ENCODE measurements around the gene NCK2.
"Not testable (repeated sequence)": the region's sequence is repeated elsewhere in the genome, so short reads cannot be mapped to it uniquely, and the experiment has no call there.

NCK2 gene

DNA sequence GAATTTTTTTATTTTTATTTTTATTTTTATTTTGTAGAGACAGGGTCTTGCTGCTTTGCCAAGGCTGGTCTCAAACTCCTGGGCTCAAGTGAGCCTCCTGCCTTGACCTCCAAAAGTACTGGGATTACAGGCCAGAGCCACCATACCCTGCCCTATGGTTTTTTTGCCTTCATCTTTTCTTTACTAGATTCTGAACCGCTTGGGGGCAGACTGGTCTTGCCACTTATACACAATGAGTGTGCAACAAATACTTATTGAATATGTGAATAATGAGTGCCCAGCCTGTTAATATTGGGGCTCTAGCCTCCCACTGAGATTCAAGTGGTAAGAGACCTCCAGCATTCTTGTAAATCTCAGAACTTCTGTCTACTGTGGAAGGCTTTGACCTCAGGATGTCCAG, 3.9 kb downstream of the NCK2 start:
- no peak overlapping the region for H3K9ac ChIP-seq (ENCODE audit: low read length)
- H3K27me3 ChIP-seq (ENCODE audit: control insufficient read depth in 1 of 2, insufficient read depth in 2 of 2, low read length in 2 of 2): no peaks in the 10 kb centered on the region
- H3K27ac ChIP-seq (ENCODE audit: low read depth, low read length): no peak overlapping the region
- peaks cover 37% of the 10 kb centered on the region for H3K4me1 ChIP-seq (ENCODE audit: insufficient read depth, low read length)
- H3K36me3 ChIP-seq (ENCODE audit: insufficient read depth, low read length): no peaks in the 10 kb centered on the region
- no peaks in the 10 kb centered on the region for H3K9me3 ChIP-seq (ENCODE audit: low read length)
- no peak overlapping the region for H3K4me3 ChIP-seq (ENCODE audit: low read depth in 1 of 2, low read length in 2 of 2)

DNA sequence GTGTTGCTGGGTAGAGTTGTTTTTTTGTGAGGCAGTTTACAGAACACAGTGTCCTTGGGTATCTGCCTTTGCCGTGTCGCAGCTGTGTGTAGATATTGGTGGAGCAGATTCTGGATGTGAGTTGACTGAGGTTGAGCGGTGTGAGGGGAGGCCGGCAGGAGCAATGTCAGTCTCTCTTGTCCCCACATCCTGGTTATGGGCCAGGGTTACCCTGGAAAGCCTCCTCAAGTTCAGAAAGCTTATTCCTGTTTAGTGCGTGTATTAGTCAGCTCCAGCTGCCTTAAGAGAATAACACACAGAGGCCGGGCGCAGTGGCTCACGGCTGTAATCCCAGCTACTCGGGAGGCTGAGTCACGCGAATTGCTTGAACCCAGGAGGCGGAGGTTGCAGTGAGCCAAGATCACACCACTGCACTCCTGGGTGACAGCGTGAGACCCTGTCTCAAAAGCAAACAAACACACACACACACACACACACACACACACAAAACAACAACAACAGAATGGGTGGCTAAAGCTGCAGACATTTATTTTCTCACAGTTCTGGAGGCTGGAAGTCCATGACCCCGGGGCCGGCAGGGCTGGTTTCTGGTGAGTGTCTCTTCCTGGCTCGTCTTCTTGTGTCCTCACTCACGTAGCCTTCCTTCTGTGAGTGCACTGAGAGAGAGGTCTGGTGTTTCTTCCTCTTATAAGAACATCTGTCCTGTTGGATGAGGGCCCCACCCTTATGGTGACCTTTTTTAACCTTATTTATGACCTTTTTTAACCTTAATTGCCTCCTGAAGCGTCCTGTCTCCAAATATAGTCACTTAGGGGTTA, 5.1 kb downstream of the NCK2 start:
- Histone ChIP-seq H3K9ac (ENCODE audit: low read length) (no peak overlapping the region), H3K36me3 (ENCODE audit: insufficient read depth, low read length) (no peaks in the 10 kb centered on the region), H3K27me3 (ENCODE audit: control insufficient read depth in 1 of 2, insufficient read depth in 2 of 2, low read length in 2 of 2) (no peaks in the 10 kb centered on the region), H3K4me1 (ENCODE audit: insufficient read depth, low read length) (peaks cover 38% of the 10 kb centered on the region), H3K4me3 (ENCODE audit: low read depth in 1 of 2, low read length in 2 of 2) (no peak overlapping the region), H3K27ac (ENCODE audit: low read depth, low read length) (no peak overlapping the region), H3K9me3 (ENCODE audit: low read length) (no peaks in the 10 kb centered on the region)

DNA sequence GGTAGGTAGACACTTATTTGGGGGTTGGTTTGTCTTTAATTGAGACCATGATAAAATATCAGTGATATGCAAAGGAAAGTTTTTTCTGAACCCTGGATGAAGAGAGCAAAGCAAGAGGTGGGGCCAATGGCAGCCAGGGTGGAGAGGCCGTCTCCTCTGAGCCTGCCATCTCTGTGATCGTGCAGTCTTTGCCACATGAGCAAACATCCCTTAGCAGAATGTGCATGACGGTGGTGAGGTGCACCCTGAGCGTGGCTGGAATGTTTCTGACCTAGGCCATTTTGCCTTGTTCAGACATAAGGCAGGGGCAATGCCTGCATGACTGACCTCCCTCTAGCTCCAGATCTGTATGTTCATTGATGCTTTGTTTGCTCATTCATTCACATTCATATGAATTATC, 6.0 kb downstream of the NCK2 start:
- no peaks in the 10 kb centered on the region for H3K9me3 ChIP-seq (ENCODE audit: low read length)
- no peaks in the 10 kb centered on the region for H3K27me3 ChIP-seq (ENCODE audit: control insufficient read depth in 1 of 2, insufficient read depth in 2 of 2, low read length in 2 of 2)
- no peaks in the 10 kb centered on the region for H3K36me3 ChIP-seq (ENCODE audit: insufficient read depth, low read length)
- H3K4me3 ChIP-seq (ENCODE audit: low read depth in 1 of 2, low read length in 2 of 2): no peak overlapping the region
- no peak overlapping the region for H3K9ac ChIP-seq (ENCODE audit: low read length)
- H3K4me1 ChIP-seq (ENCODE audit: insufficient read depth, low read length): peaks cover 47% of the 10 kb centered on the region
- H3K27ac ChIP-seq (ENCODE audit: low read depth, low read length): no peak overlapping the region

DNA sequence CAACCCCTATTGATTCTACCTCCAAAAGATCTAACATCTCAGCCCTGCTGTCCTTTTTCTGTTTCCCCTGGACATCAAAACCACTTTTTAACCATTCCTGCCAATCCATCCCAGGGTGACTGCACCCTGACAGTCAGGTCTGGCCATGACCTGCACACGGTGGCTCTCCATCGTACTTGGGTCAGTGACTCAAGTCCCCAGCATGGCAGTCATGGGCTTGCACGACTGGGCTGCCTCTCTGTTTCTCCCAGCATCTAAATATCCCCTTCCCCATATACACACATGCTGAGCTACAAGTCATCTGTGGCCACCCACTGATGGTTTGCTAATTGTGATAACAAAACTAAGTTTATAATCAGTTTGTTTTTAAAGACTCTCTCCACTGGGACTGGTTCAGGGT, 6.6 kb downstream of the NCK2 start:
- H3K27me3 ChIP-seq (ENCODE audit: control insufficient read depth in 1 of 2, insufficient read depth in 2 of 2, low read length in 2 of 2): no peaks in the 10 kb centered on the region
- H3K9ac ChIP-seq (ENCODE audit: low read length): no peak overlapping the region
- no peaks in the 10 kb centered on the region for H3K9me3 ChIP-seq (ENCODE audit: low read length)
- no peak overlapping the region for H3K27ac ChIP-seq (ENCODE audit: low read depth, low read length)
- peaks cover 50% of the 10 kb centered on the region for H3K4me1 ChIP-seq (ENCODE audit: insufficient read depth, low read length)
- H3K4me3 ChIP-seq (ENCODE audit: low read depth in 1 of 2, low read length in 2 of 2): no peak overlapping the region
- no peaks in the 10 kb centered on the region for H3K36me3 ChIP-seq (ENCODE audit: insufficient read depth, low read length)

DNA sequence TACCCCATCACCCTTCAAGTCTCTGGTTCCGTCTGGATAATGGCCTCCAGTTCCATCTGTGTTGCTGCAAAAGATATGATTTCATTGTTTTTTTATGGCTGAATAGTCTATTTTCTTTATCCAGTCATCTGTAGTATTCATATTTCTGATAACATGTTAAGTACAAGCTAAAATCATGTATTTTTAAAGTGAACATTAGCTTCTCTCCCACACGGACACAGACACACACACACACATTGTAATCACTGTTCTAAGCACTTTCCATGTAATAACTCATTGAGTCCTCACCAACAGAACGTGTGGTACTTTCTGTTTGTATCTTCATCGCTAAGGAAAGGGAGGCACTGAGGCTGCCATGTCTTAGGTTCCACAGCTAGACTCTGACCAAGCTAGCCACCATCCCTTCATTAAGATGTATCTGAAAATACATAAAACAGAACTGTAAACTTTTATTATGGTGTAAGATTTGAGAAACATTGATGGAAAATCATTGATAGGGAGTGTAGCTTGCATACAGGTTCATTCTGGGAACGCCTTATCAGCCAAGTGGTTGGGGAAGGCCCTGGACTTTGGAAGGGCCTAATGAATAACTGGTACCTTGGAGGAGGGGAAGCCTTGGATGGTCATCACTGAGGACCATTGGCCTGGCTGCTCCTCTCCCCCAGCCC, 8.1 kb downstream of the NCK2 start:
- Histone ChIP-seq H3K27ac (ENCODE audit: low read depth, low read length) (no peak overlapping the region), H3K4me1 (ENCODE audit: insufficient read depth, low read length) (peaks cover 38% of the 10 kb centered on the region), H3K9me3 (ENCODE audit: low read length) (no peaks in the 10 kb centered on the region)

DNA sequence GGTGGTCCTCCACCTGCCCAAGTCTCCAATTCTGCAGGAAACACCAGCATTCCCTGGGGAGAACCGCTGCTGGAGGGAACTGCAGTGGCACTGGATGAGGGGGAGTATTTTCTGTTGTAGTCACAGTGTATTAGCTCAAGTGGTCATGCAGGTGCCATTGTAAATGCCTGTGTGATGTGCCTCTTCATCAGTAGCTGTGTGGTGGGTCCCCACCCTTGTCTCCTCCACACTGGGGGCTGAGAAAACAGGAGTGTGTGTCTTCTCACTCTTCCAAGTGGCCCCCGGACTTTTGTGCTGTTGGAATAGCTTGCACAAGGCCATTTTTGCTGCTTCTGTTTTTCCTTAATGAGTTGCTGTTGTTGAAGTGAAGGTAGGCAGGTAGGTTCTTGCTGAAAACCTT, 8.7 kb downstream of the NCK2 start:
- no peaks in the 10 kb centered on the region for H3K9me3 ChIP-seq (ENCODE audit: low read length)
- no peaks in the 10 kb centered on the region for H3K36me3 ChIP-seq (ENCODE audit: insufficient read depth, low read length)
- no peaks in the 10 kb centered on the region for H3K27me3 ChIP-seq (ENCODE audit: control insufficient read depth in 1 of 2, insufficient read depth in 2 of 2, low read length in 2 of 2)
- H3K4me3 ChIP-seq (ENCODE audit: low read depth in 1 of 2, low read length in 2 of 2): no peak overlapping the region
- no peak overlapping the region for H3K27ac ChIP-seq (ENCODE audit: low read depth, low read length)
- H3K4me1 ChIP-seq (ENCODE audit: insufficient read depth, low read length): peaks cover 34% of the 10 kb centered on the region
- no peak overlapping the region for H3K9ac ChIP-seq (ENCODE audit: low read length)

More for the DNA sequence above, 8.1 kb downstream of the NCK2 start:
- no peak overlapping the region for H3K9ac ChIP-seq (ENCODE audit: low read length)
- no peak overlapping the region for H3K4me3 ChIP-seq (ENCODE audit: low read depth in 1 of 2, low read length in 2 of 2)
- no peaks in the 10 kb centered on the region for H3K27me3 ChIP-seq (ENCODE audit: control insufficient read depth in 1 of 2, insufficient read depth in 2 of 2, low read length in 2 of 2)
- no peaks in the 10 kb centered on the region for H3K36me3 ChIP-seq (ENCODE audit: insufficient read depth, low read length)

DNA sequence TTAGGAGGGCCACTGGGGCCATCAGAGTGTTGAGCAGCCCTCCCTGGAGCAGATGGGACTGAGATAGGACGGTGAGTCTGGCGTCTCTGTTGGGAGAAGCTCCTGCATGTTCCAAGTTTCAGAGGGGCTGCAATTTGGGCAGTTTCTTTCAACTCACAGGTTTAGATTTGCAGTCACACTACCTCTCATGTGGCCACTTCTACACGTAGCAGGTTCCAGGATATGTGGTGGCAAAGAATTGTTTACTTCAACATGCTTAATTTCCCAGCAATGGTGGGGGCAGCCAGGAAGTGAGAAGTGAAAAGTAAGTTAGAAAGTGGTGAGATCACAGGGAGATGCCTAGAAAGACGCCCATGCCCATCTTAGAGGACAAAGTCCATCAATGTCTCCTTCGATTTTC, 9.3 kb downstream of the NCK2 start:
- Histone ChIP-seq H3K9me3 (ENCODE audit: low read length) (no peaks in the 10 kb centered on the region), H3K36me3 (ENCODE audit: insufficient read depth, low read length) (no peaks in the 10 kb centered on the region), H3K27ac (ENCODE audit: low read depth, low read length) (no peak overlapping the region), H3K4me1 (ENCODE audit: insufficient read depth, low read length) (peaks cover 34% of the 10 kb centered on the region), H3K9ac (ENCODE audit: low read length) (no peak overlapping the region), H3K4me3 (ENCODE audit: low read depth in 1 of 2, low read length in 2 of 2) (no peak overlapping the region), H3K27me3 (ENCODE audit: control insufficient read depth in 1 of 2, insufficient read depth in 2 of 2, low read length in 2 of 2) (no peaks in the 10 kb centered on the region)

DNA sequence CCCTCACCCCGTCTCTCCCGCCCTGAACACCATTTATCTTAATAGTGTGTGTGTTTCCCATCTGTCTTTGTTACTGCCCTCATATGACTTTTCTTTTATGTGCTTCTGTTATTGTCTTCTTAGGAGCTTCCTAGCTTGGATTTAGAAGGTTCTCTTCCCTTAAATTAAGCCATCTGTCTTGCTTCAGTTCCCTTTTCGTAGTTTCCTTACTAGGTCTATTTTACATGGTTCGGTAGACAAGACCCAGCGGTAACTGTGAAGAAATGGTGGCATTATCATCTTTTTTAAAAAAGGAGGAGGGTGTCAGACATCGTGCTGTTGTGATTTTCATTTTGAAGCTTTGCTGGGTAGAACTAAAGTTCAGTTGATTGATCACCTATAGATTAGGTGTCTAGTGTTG, 10.3 kb downstream of the NCK2 start:
- Histone ChIP-seq H3K27ac (ENCODE audit: low read depth, low read length) (no peak overlapping the region), H3K4me1 (ENCODE audit: insufficient read depth, low read length) (peaks cover 32% of the 10 kb centered on the region), H3K9ac (ENCODE audit: low read length) (no peak overlapping the region), H3K27me3 (ENCODE audit: control insufficient read depth in 1 of 2, insufficient read depth in 2 of 2, low read length in 2 of 2) (no peaks in the 10 kb centered on the region), H3K4me3 (ENCODE audit: low read depth in 1 of 2, low read length in 2 of 2) (no peak overlapping the region), H3K9me3 (ENCODE audit: low read length) (no peaks in the 10 kb centered on the region), H3K36me3 (ENCODE audit: insufficient read depth, low read length) (no peaks in the 10 kb centered on the region)

DNA sequence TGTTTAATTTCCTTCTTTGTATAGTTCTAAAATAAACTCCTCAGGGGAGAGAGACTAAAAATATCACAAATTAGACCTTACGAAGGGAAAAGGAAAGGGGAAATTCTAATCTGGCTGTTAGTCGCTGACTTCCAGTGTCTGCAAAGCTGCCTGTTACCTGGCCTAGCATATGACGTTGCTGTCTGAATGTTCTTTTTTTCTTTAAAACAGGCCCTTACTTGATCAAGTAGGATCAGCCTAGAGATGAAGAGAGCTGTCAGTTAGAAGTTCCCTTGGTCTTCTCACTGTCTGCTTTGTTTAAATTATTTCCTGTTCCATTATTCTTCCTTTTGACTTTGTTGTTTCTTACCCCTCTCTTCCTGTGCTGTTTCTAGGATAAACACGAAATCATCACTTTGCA, 11.2 kb downstream of the NCK2 start:
- Histone ChIP-seq H3K4me1 (ENCODE audit: insufficient read depth, low read length) (peaks cover 25% of the 10 kb centered on the region), H3K9me3 (ENCODE audit: low read length) (no peaks in the 10 kb centered on the region), H3K36me3 (ENCODE audit: insufficient read depth, low read length) (no peaks in the 10 kb centered on the region), H3K9ac (ENCODE audit: low read length) (no peak overlapping the region), H3K27ac (ENCODE audit: low read depth, low read length) (no peak overlapping the region), H3K27me3 (ENCODE audit: control insufficient read depth in 1 of 2, insufficient read depth in 2 of 2, low read length in 2 of 2) (no peaks in the 10 kb centered on the region), H3K4me3 (ENCODE audit: low read depth in 1 of 2, low read length in 2 of 2) (no peak overlapping the region)

DNA sequence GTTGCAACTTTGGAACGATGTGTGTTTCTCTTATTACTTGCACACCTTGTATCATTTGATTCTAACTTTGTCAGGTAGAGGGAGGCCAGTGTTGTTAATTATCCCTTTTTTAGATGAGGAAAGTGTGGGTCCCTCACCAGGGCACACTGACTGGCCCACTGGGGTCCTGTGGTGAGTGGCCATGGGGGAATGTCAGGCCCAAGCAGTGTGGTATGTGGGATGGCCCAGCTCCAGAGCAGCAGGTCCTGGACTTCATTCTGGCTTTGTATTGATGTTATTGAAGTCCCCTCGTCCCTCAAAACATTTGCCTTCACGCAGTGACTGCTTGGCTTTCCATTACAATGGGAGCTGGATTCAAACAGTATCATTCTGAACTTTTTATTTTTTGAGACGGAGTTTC, 11.7 kb downstream of the NCK2 start:
- no peaks in the 10 kb centered on the region for H3K36me3 ChIP-seq (ENCODE audit: insufficient read depth, low read length)
- H3K9me3 ChIP-seq (ENCODE audit: low read length): no peaks in the 10 kb centered on the region
- H3K27ac ChIP-seq (ENCODE audit: low read depth, low read length): no peak overlapping the region
- H3K9ac ChIP-seq (ENCODE audit: low read length): no peak overlapping the region
- H3K4me1 ChIP-seq (ENCODE audit: insufficient read depth, low read length): peaks cover 25% of the 10 kb centered on the region
- no peaks in the 10 kb centered on the region for H3K27me3 ChIP-seq (ENCODE audit: control insufficient read depth in 1 of 2, insufficient read depth in 2 of 2, low read length in 2 of 2)
- no peak overlapping the region for H3K4me3 ChIP-seq (ENCODE audit: low read depth in 1 of 2, low read length in 2 of 2)

DNA sequence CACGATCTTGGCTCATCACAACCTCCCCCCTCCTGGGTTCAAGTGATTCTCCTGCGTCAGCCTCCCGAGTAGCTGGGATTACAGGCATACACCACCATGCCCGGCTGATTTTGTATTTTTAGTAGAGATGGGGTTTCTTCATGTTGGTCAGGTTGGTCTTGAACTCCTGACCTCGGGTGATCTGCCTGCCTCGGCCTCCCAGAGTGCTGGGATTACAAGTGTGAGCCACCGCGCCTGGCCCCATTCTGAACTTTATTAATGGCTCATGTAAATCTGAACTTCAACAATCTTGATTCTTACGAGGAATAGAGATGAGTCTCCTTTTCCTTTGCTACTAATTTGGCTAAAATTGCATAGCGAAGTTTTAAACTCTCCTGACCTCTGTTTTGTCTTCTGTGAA, 12.2 kb downstream of the NCK2 start:
- H3K27me3 ChIP-seq (ENCODE audit: control insufficient read depth in 1 of 2, insufficient read depth in 2 of 2, low read length in 2 of 2); H3K9me3 ChIP-seq (ENCODE audit: low read length); H3K36me3 ChIP-seq (ENCODE audit: insufficient read depth, low read length); H3K9ac ChIP-seq (ENCODE audit: low read length); H3K4me3 ChIP-seq (ENCODE audit: low read depth in 1 of 2, low read length in 2 of 2); H3K27ac ChIP-seq (ENCODE audit: low read depth, low read length): not testable (repeated sequence)
- H3K4me1 ChIP-seq (ENCODE audit: insufficient read depth, low read length): peaks cover 26% of the 10 kb centered on the region

DNA sequence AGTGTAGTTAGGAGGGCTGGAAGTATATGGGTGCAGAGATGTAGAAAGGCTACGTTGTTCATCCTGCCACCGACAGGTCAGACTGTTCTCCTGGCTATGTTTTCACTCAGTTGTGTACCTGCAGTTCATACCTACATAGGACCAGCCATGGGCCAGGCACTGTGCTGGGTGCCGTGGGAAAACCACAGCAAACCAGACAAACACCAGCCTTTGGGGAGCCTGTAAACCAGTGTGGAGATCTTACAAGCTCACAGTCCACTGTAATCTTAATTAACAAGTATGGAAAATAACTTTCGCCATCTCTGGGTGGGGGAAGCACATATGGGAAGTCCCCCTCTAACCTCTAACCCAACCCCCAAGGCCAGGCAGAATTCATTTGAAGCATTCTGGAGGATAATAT, 12.7 kb downstream of the NCK2 start:
- H3K9ac ChIP-seq (ENCODE audit: low read length): no peak overlapping the region
- no peak overlapping the region for H3K27ac ChIP-seq (ENCODE audit: low read depth, low read length)
- no peaks in the 10 kb centered on the region for H3K27me3 ChIP-seq (ENCODE audit: control insufficient read depth in 1 of 2, insufficient read depth in 2 of 2, low read length in 2 of 2)
- no peaks in the 10 kb centered on the region for H3K9me3 ChIP-seq (ENCODE audit: low read length)
- H3K4me3 ChIP-seq (ENCODE audit: low read depth in 1 of 2, low read length in 2 of 2): no peak overlapping the region
- H3K4me1 ChIP-seq (ENCODE audit: insufficient read depth, low read length): peaks cover 29% of the 10 kb centered on the region
- no peaks in the 10 kb centered on the region for H3K36me3 ChIP-seq (ENCODE audit: insufficient read depth, low read length)

All from muscle layer of colon (tissue), 2 donors.